NCI-H82 treated with DMSO at 0.1 percent for 48 hours (cell line): ENCODE data around the gene CALY.

ENCODE experiments used
- DNase-seq: peaks from one replicate; lab custom pipeline; 2025; ENCODE audit not compliant: unreplicated experiment; lab: John Stamatoyannopoulos, UW

CALY gene

GRCh38 chr10:133311570-133311969 is 25.1 kb downstream of the CALY start:
- no peak for DNase-seq

- DNase-seq, result no peak
Measured at GRCh38 chr10:133310789-133311188, 25.9 kb downstream of the CALY start.

- no peak for DNase-seq
Measured at GRCh38 chr10:133310399-133310755, 26.3 kb downstream of the CALY start.

- DNase-seq, result no peak
Measured at GRCh38 chr10:133309720-133310398, 26.8 kb downstream of the CALY start.

- peak; percentile 46 for DNase-seq
Measured at GRCh38 chr10:133309100-133309719, 27.5 kb downstream of the CALY start.

- DNase-seq, result peak; percentile 46
Measured at GRCh38 chr10:133308421-133309099, 28.1 kb downstream of the CALY start, which contains the start of the genes TUBGCP2 and ZNF511. Gene TUBGCP2, minus strand, starts transcription at chr10:133308872. Its CDS starts 5,931 bp downstream, at chr10:133302941. Gene ZNF511, plus strand, starts transcription at chr10:133308914. Its CDS starts 30 bp downstream, at chr10:133308944.

- no peak for DNase-seq
Measured at GRCh38 chr10:133307776-133308420, 28.8 kb downstream of the CALY start.

GRCh38 chr10:133306941-133307379 is 29.7 kb downstream of the CALY start:
- no peak for DNase-seq

GRCh38 chr10:133306097-133306476 is 30.6 kb downstream of the CALY start:
- no peak for DNase-seq

- DNase-seq, result no peak
Measured at GRCh38 chr10:133303206-133303605, 33.5 kb downstream of the CALY start.

GRCh38 chr10:133302230-133302629 is 34.5 kb downstream of the CALY start:
- no peak for DNase-seq

- no peak for DNase-seq
Measured at GRCh38 chr10:133299738-133300137, 37.0 kb downstream of the CALY start.

- no peak for DNase-seq
Measured at GRCh38 chr10:133299224-133299623, 37.5 kb downstream of the CALY start.

GRCh38 chr10:133298466-133298865 is 38.2 kb downstream of the CALY start:
- DNase-seq, result no peak

- no peak for DNase-seq
Measured at GRCh38 chr10:133297504-133297903, 39.2 kb downstream of the CALY start.

- DNase-seq, result no peak
Measured at GRCh38 chr10:133295426-133296320, 41.0 kb downstream of the CALY start.

- DNase-seq, result no peak
Measured at GRCh38 chr10:133294189-133294588, 42.5 kb downstream of the CALY start.

GRCh38 chr10:133293810-133294119 is 42.9 kb downstream of the CALY start:
- DNase-seq, result no peak

- no peak for DNase-seq
Measured at GRCh38 chr10:133292919-133293809, 43.5 kb downstream of the CALY start.

- no peak for DNase-seq
Measured at GRCh38 chr10:133289761-133290160, 46.9 kb downstream of the CALY start.
